HS-27A (cell line): ENCODE data around the gene KRT37.

Source experiments
- DNase-seq: peaks from one replicate; pipeline ENCODE4 v3.0.0-alpha.2; 2012; ENCODE audit warnings: low read depth, missing footprints

The KRT37 gene

DNA sequence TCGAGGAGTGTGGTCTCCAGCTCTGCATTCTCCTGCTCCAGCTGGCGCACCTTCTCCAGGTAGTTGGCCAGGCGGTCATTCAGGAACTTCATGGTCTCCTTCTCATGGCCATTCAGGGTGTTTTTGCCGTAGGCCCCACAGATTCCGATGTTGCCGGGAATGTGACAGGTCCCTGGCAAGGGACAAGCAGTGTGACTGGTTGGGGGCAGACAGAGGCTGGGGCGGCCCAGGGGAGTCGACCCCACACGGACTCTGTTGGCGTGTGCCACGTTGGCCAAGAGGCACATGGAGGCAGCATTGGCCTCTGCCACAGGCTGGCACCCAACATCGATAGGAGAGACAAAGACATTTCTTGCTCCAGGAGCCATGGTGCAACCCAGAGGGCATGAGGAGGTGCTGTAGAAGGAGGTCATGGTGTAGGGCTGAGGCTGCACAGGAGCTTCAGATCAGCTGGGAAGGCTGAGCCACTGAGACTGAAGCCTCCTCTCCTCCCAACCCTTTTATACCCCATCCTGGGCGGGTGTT, at the start of gene KRT37:
TSS of gene KRT37 (minus strand) at position 475 of the 525 bp plus-strand sequence. CDS start at position 413, 62 bp downstream.
- no peak for DNase-seq

DNA sequence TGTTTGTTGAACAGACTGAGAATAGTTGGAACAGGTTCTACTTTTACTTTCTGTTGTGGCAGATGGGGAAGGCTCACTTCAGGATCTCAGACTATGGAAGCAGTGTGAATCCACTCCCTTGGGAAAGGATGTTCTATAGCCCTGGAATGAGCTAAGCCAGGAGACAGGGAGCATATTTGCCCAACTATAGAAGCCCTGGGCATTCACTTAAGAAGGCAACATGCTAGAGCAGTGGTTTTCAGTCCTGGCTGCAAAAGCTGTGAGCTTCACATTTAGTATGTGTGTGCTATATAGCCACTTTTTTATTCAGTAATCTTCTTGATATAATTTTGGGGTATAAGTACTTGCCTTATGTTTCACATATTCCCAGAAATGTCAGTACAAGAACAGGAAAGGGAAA, 44.0 kb upstream of the KRT37 start:
- no peak for DNase-seq

DNA sequence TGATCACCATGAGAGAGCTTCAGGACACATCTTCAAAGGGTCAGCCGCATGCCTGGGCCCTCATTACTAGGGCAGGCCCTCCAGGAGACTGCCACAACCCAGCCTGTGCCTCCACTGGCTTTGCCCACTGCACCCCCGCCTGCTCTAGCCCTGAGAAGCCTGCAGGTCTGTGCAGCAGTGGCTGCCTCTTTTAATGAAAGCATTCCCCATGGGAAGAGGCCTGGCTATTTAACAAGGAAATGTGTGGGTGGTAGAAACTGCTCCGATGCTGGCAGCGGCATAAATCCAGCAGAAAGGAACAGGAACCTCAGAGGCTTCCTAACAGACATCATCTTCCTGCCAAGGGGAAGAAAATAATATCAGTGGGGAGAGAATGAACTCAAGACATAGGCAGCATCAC, 43.2 kb upstream of the KRT37 start:
- DNase-seq: no peak

DNA sequence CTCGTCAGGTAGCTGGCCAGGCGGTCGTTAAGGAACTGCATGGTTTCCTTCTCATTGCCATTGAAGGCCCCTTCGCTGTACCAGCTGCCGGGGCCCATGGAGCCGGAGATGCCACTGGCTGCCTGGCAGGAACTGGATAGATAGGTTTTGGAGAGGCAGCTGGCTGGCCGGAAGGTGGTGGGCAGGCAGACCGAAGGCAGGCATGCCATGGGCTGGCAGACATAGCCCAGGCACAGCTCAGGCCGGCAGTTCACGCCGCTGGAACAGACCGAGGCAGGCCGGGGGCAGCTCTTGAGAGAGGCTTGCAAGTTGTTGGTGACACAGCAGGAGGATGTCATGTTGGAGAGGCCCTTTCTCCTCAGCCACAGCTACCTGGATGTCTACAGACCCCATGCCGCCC, 42.6 kb upstream of the KRT37 start, which contains the start of gene KRT32:
TSS of gene KRT32 (minus strand) at position 399 of the 400 bp plus-strand sequence. CDS start at position 338, 61 bp downstream.
- DNase-seq: no peak

DNA sequence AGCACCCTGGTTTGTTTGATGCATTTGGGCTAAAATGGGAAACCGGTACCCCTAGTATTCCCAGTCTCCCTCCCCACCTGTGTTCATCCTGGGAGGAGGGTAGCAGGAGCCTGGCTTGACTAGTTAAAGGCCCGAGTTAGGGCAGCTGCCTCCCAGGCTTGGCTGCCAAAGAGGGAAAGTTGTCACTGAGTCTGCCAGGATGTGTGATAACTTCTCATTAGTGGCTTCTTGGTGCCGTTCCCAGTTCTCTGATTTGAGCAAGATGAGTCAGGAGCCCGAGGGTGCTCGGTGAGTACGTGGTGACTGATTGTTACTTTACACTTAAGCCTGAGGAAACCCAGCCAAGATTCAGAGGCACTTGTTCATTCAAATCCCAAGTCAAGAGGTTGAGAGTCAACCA, 40.3 kb upstream of the KRT37 start:
- peak; percentile 43 for DNase-seq

DNA sequence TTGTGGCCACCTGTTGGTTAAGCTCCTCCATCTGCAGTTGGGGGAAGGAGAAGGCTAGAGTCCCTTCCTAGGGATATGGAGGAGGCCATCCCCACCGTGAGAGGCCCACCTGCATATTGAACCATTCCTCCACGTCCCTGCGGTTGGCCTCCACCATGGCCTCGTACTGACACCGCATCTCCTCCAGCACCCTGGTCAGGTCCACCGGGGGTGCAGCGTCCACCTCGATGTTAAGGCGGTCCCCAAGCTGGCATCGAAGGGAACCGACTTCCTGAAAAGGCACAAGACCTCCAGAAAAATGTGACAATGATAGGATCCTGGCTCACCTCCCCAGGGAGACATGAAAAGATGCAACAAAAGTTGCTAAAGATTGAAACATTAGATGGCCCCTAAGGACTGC, 39.8 kb upstream of the KRT37 start:
- DNase-seq: no peak

DNA sequence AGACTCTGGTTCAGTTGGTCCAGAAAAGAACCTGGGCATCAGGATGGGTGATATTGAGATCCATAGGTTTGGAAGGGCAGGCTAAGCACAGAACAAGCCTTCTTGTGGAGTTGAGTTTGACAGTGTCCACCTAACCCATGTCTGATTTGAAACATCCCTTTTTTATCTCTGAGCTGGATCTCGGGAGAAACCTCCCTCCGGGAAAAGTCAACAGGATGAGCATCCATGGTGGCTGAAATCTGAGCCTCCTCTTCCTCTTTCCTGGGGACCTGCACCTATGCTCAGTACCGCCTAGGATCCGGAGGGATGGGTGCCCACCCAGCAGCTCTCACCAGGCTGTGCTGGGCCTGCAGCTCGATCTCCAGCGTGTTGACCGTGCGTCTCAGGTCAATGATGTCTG, 39.4 kb upstream of the KRT37 start:
- DNase-seq: no peak

DNA sequence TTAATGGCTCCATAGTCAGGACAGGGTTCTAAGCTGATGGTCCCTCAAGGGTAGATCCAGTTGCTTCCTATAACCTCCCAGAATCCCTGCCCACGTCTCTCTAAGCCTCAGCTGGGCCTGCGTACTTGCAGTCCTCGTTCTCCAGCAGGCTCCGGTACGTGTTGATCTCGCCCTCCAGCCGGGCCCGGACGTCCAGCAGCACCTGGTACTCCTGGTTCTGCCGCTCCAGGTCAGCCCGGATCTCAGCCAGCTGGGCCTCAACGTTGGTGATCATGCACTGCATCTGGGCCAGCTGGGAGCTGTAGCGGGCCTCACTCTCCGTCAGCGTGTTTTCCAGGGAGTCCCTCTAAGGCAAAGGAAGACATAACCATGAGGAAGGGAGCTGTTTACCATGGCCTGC, 38.3 kb upstream of the KRT37 start:
- no peak for DNase-seq

DNA sequence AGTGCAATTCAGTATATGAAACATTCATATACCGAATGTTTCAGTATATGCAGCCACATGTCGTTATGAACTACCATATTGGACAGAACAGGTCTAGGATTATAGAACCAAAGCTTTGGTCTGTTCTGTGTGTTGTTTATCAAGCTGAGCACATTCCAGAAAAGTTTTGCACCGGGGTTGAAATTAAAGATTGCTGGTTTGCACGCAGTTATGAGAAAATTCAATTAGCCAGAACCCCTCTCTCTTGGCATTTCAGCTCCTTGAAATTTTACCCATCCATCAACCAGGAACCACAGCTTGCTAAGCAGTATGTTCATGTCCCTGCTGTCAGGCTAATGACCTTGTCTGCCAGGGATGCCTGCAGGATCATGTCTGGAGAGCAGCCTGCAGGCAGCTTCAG, 33.3 kb upstream of the KRT37 start:
- DNase-seq: no peak

DNA sequence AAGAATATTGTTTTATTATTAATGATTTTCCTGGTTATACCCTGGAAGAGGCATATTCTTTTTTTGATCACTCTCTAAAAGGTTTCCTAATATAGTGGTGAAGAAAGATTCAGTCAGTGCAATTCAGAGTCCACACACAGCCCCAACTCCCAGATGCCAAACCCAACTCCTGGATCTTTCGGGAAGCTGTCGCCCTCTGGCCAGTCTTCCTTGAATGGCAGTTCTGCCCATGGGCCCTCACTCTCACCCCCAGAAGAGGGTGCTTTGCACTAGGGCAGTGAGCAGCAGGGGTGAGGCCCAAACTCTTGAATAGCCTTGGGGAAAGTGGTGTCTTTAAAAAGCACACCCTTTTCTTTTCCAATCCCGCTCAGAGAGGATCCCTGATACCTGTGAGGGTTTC, 31.8 kb upstream of the KRT37 start:
- no peak for DNase-seq

DNA sequence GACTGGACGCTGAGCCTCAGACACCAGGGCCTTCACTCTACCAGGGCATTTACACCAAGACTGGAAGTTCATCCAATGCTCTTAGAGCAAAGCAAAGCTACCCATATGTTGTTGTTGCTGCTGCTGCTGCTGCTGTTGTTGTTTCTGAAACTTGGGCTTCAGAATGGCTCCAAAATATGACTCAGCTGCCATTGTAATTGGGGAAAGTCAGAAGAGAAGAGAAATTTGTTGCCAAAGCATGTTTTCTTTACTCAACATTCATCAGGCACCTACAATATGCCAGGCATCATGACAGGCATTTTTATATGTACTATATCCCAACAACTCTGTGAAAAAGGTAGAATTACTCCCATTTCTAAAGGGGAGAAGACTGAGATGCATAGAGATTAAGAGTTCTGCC, 30.9 kb upstream of the KRT37 start:
- no peak for DNase-seq

DNA sequence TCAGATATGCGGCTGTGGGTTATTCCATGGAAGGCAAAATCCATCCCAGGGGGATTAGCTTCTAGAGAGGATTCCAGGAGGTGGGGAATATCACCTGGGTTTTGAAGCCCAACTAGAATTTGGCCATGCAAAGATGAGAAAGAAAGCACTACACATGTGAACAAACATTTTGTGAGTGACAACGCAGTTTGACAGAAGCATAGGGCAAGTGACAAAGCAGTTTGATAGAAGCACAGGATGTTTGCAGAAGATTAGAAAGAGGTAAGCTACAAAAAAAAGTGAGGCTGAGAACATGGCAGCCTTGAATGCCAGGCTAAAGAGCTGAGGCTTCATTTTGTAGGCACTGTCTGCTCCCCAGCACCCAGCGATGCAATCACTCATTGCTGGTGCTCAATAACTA, 28.7 kb upstream of the KRT37 start:
- no peak for DNase-seq

DNA sequence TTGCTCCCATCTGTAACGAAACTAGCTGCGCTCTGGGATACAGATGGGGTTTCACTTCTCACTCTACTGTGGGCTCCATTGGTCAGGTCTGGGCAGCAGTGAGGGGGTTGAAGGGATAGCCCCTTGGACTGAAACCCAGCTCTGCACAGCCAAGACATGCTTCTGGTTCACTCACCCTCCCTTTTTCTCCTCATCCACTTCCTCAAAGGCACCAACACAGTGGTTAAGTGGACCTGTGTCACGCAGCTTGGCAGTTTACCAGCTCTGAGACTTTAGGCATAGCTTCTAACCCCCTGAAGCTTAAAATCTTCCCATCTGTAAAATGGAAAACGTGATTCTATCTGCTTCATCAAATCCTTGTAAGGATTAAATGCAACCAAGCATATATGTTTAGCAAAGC, 27.9 kb upstream of the KRT37 start:
- DNase-seq: no peak

DNA sequence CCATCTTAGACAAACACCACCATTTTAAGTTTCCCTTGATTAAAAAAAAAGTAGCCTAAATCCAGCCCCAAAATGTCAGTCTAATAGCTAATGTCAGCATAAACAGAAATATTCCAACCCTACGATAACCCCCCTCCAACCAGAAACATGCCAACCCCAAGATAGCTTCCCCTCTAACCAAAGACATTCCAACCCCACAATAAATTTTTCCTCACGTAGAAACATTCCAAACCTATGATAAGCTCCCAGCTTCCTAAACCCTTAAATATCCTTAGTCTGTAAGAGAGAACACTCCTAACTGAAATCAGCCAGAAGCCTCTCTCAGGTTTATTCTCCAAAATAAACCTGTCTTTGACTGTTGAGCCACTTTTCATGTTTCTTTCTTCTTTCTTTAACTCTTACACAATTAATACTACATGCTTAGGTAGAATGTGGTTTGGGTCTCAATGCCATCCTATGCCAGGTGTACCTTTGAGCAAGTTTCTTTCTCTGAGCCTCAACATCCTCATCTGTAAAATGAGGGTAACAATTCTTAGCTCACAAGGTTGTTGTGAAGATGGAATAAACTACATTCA, 26.9 kb upstream of the KRT37 start:
- no peak for DNase-seq

DNA sequence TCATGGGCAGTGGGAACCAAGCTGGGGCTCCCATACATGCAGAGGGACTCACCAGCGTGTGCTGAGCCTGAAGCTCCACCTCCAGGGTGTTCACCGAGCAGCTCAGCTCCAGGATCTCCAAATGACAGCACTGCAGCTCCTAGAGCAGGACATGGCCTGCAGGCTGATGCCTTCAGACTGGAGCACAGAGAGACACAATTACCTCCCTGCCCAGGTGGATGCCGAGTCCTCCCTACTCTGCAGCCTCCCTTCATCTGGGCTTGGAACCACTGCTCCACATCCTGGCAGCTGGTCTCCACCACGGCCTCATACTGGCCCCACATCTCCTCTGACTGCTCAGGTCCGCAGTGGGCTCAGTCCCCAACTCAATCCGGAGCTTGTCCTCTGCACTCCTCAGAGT, 24.6 kb upstream of the KRT37 start:
- DNase-seq: no peak

DNA sequence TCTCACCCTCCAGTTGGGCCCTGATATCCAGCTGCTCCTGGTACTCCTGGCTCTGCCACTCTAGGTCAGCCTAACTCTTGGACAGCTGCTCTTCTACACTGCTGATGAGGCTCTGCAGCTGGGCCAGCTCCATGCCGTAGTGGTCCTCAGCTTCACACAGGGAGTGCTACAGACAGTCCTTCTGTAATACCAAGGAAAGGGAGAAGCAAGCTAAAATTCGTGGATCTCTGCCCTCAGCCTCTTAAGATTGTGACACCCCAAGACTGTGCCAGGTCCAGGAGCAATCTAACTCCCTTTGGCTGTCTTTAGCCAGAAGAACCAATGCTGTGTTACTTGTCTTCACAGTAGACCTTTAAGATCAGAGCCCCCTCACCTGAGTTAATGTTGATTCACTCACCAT, 24.1 kb upstream of the KRT37 start:
- DNase-seq: no peak

DNA sequence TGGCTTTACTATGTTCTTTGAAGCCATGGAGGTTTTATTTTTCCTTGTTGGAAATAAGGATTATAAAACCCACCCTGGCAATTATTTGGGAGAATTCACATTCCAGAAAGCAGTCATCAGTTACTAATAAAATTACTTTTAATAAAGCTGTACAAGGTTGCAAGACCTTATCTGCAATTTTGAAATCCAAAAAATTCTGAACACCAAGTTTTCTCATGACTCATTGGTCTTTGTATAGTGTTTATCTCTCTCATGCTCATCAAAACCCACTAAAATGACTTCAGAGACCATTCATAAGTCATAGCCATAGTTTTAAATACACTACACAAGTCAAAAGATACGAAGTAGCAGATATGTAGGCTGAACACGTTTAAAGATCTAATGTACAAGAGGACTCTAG, 22.4 kb upstream of the KRT37 start:
- peak; percentile 5 for DNase-seq

DNA sequence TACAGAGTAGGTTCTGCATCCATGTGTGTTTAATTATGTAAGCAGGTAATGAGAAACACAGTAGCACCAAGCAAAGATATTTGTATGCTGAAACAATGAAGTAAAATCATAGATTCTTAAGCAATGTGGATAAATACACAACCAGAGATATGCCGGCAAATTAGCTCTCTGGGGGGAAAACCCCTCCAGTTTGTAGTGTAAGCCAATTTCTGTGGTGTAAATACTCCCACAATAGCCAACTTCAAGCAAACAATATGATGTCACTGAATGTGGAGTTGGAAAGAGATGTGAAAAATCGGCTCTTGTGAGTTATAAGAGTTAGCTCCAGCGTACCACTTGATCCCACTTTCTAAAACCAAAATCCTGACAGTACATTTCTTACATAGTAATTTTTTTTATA, 20.3 kb upstream of the KRT37 start:
- no peak for DNase-seq

DNA sequence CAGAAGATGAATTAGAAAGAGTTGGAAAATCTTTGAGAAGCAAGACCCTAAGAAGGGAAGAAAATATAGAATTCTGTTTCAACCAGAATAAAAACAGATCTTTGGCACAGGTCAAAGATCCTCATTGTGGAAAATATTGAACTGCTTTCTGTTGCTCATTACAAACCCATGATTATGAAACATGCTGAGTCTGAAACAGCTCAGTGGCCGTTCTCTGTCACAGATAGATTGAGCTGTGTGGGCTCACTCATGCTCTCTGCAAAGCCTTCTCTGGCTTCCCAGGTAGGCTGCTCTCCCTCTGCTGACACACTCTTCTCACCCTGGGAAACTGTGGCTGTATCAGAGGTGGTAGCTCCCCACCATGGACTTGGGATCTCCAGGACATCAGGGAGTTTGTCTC, 19.8 kb upstream of the KRT37 start:
- no peak for DNase-seq

DNA sequence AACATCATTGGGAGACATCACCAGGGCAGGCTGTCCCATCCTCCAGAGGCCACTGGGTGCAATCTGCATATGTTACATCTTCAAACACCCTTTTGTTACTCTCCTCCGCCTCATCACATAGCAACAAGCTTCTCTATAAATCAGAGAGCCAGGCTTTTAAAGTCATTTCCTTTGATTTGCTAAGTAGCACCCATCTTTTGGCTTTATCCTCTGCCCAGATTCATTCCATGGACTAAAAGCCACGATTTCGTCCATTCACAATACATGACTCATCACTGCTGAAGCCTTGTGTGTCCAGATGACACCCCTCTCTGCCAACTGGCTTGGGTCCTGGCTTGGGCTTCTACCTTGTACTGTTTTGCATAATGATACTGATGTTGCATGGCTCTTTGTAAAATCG, 18.4 kb upstream of the KRT37 start:
- no peak for DNase-seq

DNA sequence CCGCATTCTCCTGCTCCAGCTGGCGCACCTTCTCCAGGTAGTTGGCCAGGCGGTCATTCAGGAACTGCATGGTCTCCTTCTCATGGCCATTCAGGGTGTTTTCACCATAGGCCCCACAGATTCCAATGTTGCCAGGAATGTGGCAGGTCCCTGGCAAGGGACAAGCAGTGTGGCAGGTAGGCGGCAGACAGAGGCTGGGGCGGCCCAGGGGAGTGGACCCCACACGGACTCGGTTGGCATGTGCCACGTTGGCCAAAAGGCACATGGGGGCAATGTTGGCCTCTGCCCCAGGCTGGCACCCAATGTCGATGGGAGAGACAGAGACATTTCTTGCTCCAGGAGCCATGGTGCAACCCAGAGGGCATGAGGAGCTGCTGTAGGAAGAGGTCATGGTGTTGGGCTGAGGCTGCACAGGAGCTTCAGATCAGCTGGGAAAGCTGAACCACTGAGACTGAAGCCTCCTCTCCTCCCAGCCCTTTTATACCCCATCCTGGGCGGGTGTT, 16.2 kb upstream of the KRT37 start, which contains the start of gene KRT38:
TSS of gene KRT38 (minus strand) at position 453 of the 503 bp plus-strand sequence. CDS start at position 391, 62 bp downstream.
- DNase-seq: no peak

DNA sequence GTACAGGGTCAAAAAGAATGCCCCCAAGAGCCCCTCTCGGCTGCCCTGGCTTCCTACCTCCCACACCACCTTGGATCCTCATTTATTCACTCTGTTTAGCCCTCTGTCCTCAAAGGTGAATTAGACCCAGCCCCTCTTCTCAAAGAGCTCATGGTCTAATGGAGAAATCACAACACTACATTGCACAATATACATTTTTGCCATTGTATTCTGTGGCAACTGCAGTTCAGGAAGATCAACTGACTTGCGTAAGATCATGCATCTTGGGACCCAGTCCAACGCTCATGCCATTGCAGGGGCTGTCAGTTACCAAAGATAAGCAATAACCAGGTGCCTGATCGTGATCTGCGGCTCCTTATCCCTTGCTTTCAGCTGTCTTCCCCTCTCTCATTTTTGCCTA, 15.0 kb upstream of the KRT37 start:
- no peak for DNase-seq

DNA sequence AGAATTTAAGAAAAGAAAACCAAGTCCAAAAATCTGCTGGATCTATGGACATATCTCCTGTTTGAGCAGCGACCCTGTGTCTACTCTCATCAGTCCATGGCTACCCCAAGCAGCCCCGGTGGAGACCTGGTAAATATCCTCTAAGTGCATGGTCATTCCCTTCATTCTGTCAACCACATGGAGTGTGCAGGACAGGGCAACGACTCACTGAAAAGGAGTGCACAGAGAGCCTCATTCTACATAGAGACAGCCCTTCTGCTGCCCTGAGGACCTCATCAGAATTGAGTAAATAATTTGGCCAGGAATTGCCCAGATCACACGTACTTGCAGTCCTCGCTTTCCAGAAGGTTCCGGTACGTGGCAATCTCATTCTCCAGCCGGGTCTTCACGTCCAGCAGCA, 13.4 kb upstream of the KRT37 start:
- DNase-seq: no peak

DNA sequence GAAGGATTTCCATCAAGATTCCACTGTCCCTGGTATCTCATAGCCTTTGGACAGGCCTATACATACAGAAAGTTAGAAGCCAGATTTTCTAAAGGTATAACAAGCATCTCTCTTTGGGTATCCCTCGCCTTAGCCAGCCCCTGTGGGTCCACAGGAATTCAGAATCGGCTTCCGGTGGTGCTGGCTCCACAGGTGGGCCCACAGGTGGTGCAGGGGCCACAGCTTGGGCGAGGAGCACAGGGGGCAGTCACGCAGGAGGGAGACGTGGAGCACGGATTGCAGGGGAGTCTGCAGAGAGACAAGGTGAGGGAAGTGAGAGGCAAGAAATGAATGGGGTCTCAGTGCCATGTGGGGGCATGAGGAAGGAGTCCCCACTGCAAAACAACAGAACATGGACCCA, 12.9 kb upstream of the KRT37 start:
- no peak for DNase-seq
